ENCODE results near the gene LSM7. TPM values are rescaled to one million over a fixed set of nuclear protein-coding genes. Genes with fewer than 3 reads are reported as not detected.

The LSM7 gene
- total and polyA plus RNA-seq, 9 of the 15 experiments (the other 6 are each of a cell fraction or from before 2014, with no cell fraction given), result 40.5 to 690 (median 265) TPM

- FAIRE-seq, result peak; percentile 32
- Histone ChIP-seq H3K36me3 (ENCODE audit: control insufficient read depth, insufficient read depth, low read length) (peaks cover 13% of the 10 kb centered on the region; the same call in 1 of the 3 replicates), H3K4me2 (ENCODE audit: insufficient read depth, low read length) (no peak overlapping the region), H3K27ac (ENCODE audit: extremely low read depth, low read depth, low read length) (no peak overlapping the region), H3K9me3 (replicated peaks; ENCODE audit: control insufficient read depth, insufficient read depth, low read depth, low read length) (no peaks in the 10 kb centered on the region; the same call in 1 of the 2 replicates), H3K9me1 (ENCODE audit: control insufficient read depth, insufficient read depth, low read length) (peaks cover 5% of the 10 kb centered on the region), H4K20me1 (replicated peaks; ENCODE audit: control insufficient read depth, insufficient read depth, low read length) (no peaks in the 10 kb centered on the region), H3K27me3 (ENCODE audit: control insufficient read depth in 2 of 2, insufficient read depth in 2 of 2, low read length in 2 of 2) (peaks cover 16 to 36% of the 10 kb centered on the region in 2 experiments; a peak in 4 of 5 replicates), H2AFZ (ENCODE audit: low read depth, low read length) (no peak overlapping the region), H3K4me1 (replicated peaks in 1 of 2; ENCODE audit: control insufficient read depth in 2 of 2, insufficient read depth in 2 of 2, low read length in 2 of 2) (peaks cover 0 to 35% of the 10 kb centered on the region in 2 experiments; a peak in 3 of 5 replicates), H3K79me2 (ENCODE audit: control insufficient read depth, insufficient read depth, low read length) (no peaks in the 10 kb centered on the region), H3K4me3 (no peak overlapping the region), H3K9ac (ENCODE audit: insufficient read depth in 1 of 2, low read depth in 2 of 2, low read length in 2 of 2) (no peak overlapping the region)
- intact Hi-C loops (cut with micrococcal nuclease), result no loop called here
- no peak for TF ChIP-seq BCOR (IDR thresholded peaks at IDR 0.05)
- no peak for TF ChIP-seq SMARCC2 (IDR thresholded peaks at IDR 0.05; ENCODE audit: low read depth)
- TF ChIP-seq EGR1 (conservative IDR thresholded peaks at IDR 0.05), result peak; percentile 30
- TF ChIP-seq TCF7L2 (IDR thresholded peaks at IDR 0.05; ENCODE audit: low read depth, low read length), result no peak
- no peak for TF ChIP-seq PHF20 (IDR thresholded peaks at IDR 0.05; ENCODE audit: partially characterized antibody)
- WGBS (ENCODE audit: insufficient coverage, low coverage, missing lambda C conversion rate), result 15% methylated on average over 3 of the region's 3 CpGs
- POLR2A ChIA-PET, result no interaction called here
- no peak for DNase-seq (ENCODE audit: extremely low read depth in 1 of 4, low spot score in 3 of 4)
- CTCF ChIA-PET (ENCODE audit: low intra/inter-chr PET ratio), result no interaction called here
- in situ Hi-C loops (cut with MboI), result no loop called here
- ATAC-seq, result no peak
- BruUV-seq (replicated peaks), result no TSS peak
Observed at GRCh38 chr19:2357279-2358206, 29.2 kb upstream of the LSM7 start.

Data from K562 (cell line).